ENCODE measurements around the gene CTNNA3. TPM values are rescaled to one million over a fixed set of nuclear protein-coding genes. Genes with fewer than 3 reads are reported as not detected.

CTNNA3 gene
- total and polyA plus RNA-seq, 2 of the 4 experiments (the other 2 are of a cell fraction), result 0.19 to 0.90 TPM

DNA sequence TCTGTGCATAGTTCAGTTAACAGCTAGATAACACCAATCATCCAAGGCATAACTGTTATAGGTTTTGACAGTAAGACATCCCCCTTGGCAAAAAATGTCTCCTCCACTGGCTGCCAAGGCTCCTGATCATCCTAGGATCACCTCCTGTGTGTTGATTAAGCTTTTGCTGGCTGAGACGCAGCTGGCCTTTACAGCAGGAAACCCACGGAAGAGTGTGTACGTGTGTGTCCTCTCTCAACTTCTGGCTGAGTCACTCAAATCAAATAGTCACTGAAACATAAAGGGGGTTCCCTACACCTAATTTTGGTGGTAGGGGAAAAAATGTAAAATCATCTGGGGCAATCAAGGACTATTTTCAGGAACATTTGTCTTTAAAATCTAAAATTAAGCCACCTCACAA lies 208.8 kb downstream of the CTNNA3 start:
- H3K9me3 ChIP-seq (ENCODE audit: control insufficient read depth, insufficient read depth, low read length), result no peaks in the 10 kb centered on the region

More for the DNA sequence above, 208.8 kb downstream of the CTNNA3 start:
- ATAC-seq (ENCODE audit: low read depth), result no peak
- no peak overlapping the region for H2AFZ ChIP-seq (replicated peaks; ENCODE audit: low read length, poor library complexity)
- no peaks in the 10 kb centered on the region for H4K20me1 ChIP-seq (ENCODE audit: insufficient read depth, low read length)
- H3K9me1 ChIP-seq (ENCODE audit: insufficient read depth, low read length), result no peaks in the 10 kb centered on the region
- dilution Hi-C loops (cut with HindIII; ENCODE audit: low sequenced_read_pairs, unreplicated experiment), result no loop called here
- no peak overlapping the region for H3K4ac ChIP-seq (ENCODE audit: low read depth, low read length)
- H3K14ac ChIP-seq (replicated peaks; ENCODE audit: low read depth, low read length), result no peak overlapping the region
- H3K27me3 ChIP-seq (ENCODE audit: control insufficient read depth, insufficient read depth, low read length), result no peaks in the 10 kb centered on the region
- intact Hi-C loops (cut with micrococcal nuclease), result no loop called here
- no peak overlapping the region for H2BK120ac ChIP-seq (ENCODE audit: low read depth, low read length)
- in situ Hi-C loops (cut with MboI; ENCODE audit: low sequenced_read_pairs), result no loop called here
- CTCF ChIA-PET, result no interaction called here
- H2AK5ac ChIP-seq (ENCODE audit: low read depth, low read length), result no peak overlapping the region
- no peak overlapping the region for H3K9ac ChIP-seq (ENCODE audit: low read depth, low read length)
- no peak overlapping the region for H2BK15ac ChIP-seq (ENCODE audit: low read depth, low read length)
- no TSS peak for BruUV-seq (replicated peaks)
- no peak overlapping the region for H3K23ac ChIP-seq (ENCODE audit: low read depth, low read length)
- H4K8ac ChIP-seq (ENCODE audit: low read depth in 2 of 2, low read length in 2 of 2), result no peak overlapping the region
- TF ChIP-seq BHLHE40 (IDR thresholded peaks at IDR 0.05; ENCODE audit: low read depth, low read length) (no peak), MXI1 (IDR thresholded peaks at IDR 0.05; ENCODE audit: borderline replicate concordance, low read depth, low read length) (no peak), POLR2A (IDR thresholded peaks at IDR 0.05; ENCODE audit: low read depth, low read length) (no peak), RCOR1 (IDR thresholded peaks at IDR 0.05; ENCODE audit: insufficient replicate concordance, low read length) (no peak), ELK1 (IDR thresholded peaks at IDR 0.05; ENCODE audit: borderline replicate concordance, low read depth, low read length) (no peak), MAFK (IDR thresholded peaks at IDR 0.05; ENCODE audit: low read depth, low read length) (no peak), MAZ (IDR thresholded peaks at IDR 0.05; ENCODE audit: borderline replicate concordance, low read depth, low read length) (no peak)
- TF ChIP-seq, protein P1, sequence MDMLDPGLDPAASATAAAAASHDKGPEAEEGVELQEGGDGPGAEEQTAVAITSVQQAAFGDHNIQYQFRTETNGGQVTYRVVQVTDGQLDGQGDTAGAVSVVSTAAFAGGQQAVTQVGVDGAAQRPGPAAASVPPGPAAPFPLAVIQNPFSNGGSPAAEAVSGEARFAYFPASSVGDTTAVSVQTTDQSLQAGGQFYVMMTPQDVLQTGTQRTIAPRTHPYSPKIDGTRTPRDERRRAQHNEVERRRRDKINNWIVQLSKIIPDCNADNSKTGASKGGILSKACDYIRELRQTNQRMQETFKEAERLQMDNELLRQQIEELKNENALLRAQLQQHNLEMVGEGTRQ (IDR thresholded peaks at IDR 0.05; ENCODE audit: low read depth, low read length), result no peak
- no peak overlapping the region for H4K5ac ChIP-seq (ENCODE audit: low read depth, low read length)
- no peaks in the 10 kb centered on the region for H3K4me1 ChIP-seq (ENCODE audit: control insufficient read depth, insufficient read depth, low read length)
- no peak overlapping the region for H3K4me3 ChIP-seq (ENCODE audit: insufficient read depth, low read depth, low read length)
- H3K79me1 ChIP-seq (ENCODE audit: low read depth in 1 of 2, low read length in 2 of 2), result no peaks in the 10 kb centered on the region
- H3K36me3 ChIP-seq (ENCODE audit: control insufficient read depth, insufficient read depth, low read length), result no peaks in the 10 kb centered on the region
- H4K91ac ChIP-seq (ENCODE audit: insufficient read depth, low read depth, low read length), result no peak overlapping the region
- no peak overlapping the region for H3K4me2 ChIP-seq (ENCODE audit: low read depth, low read length)
- no peak overlapping the region for H2BK20ac ChIP-seq (ENCODE audit: low read depth, low read length)
- no peak for DNase-seq
- no peak overlapping the region for H3K56ac ChIP-seq (ENCODE audit: extremely low read depth, insufficient read depth, low read length)
- H3K27ac ChIP-seq (ENCODE audit: insufficient read depth, low read length), result no peak overlapping the region
- H2AK9ac ChIP-seq (replicated peaks; ENCODE audit: low read depth, low read length, poor library complexity), result no peak overlapping the region
- POLR2A ChIA-PET (ENCODE audit: unreplicated experiment), result no interaction called here
- WGBS, 2 experiments (ENCODE audit: extremely low coverage in 2 of 2, insufficient read length in 1 of 2), result no CpG with 5 or more reads among the region's 3 CpGs
- H2BK5ac ChIP-seq (ENCODE audit: low read depth, low read length, poor library complexity, severe bottlenecking), result no peak overlapping the region
- H3K18ac ChIP-seq (ENCODE audit: low read depth, low read length), result no peak overlapping the region
